Endothelial cell (in vitro differentiated cells): ENCODE measurements around the gene KRTAP10-5. TPM values are rescaled to one million over a fixed set of nuclear protein-coding genes. Genes with fewer than 3 reads are reported as not detected.

ENCODE experiments used
- DNase-seq: peaks from one replicate; pipeline ENCODE4 v3.0.0; 2021; ENCODE audit warnings: low spot score
- H3K27ac Mint-ChIP-seq: one replicate; pipeline ENCODE4 v1.8.0; 2021; ENCODE audit warnings: mixed read lengths, inconsistent platforms; ENCODE audit not compliant: unreplicated experiment
- H3K27me3 Mint-ChIP-seq: one replicate; pipeline ENCODE4 v1.8.0; 2021; ENCODE audit warnings: mild to moderate bottlenecking, moderate library complexity, mixed read lengths, inconsistent platforms; ENCODE audit not compliant: unreplicated experiment
- H3K36me3 Mint-ChIP-seq: one replicate; pipeline ENCODE4 v1.8.0; 2021; ENCODE audit warnings: mild to moderate bottlenecking, low read depth, mixed read lengths, inconsistent platforms; ENCODE audit not compliant: unreplicated experiment
- H3K4me1 Mint-ChIP-seq: one replicate; pipeline ENCODE4 v1.8.0; 2021; ENCODE audit warnings: mild to moderate bottlenecking, mixed read lengths, inconsistent platforms; ENCODE audit not compliant: unreplicated experiment
- H3K4me3 Mint-ChIP-seq: one replicate; pipeline ENCODE4 v1.8.0; 2021; ENCODE audit warnings: mild to moderate bottlenecking, mixed read lengths, inconsistent platforms; ENCODE audit not compliant: unreplicated experiment
- H3K9me3 Mint-ChIP-seq: one replicate; pipeline ENCODE4 v1.8.0; 2021; ENCODE audit warnings: mixed read lengths, inconsistent platforms; ENCODE audit not compliant: unreplicated experiment
- CTCF ChIP-seq: fragments of 200-600 bp; sonication (generic); IDR thresholded peaks from one replicate; pipeline ENCODE4 v1.5.0; 2021; ENCODE audit warnings: antibody characterized with exemption; ENCODE audit not compliant: unreplicated experiment
- total RNA-seq: library from RNA; stranded (reverse); fragmentation: NEBNext Ultra II Directional; extraction: Animal tissue kit (Norgen Biotek cat#: 25700); gene quantifications from one replicate; pipeline ENCODE4 v1.2.1, GENCODE V29; 2021; ENCODE audit not compliant: unreplicated experiment

Gene KRTAP10-5
- total RNA-seq, 1 donor from 2014 or later = not detected

GRCh38 chr21:44625756-44626155 lies 45.4 kb upstream of the KRTAP10-5 start:
- Mint-ChIP-seq H3K36me3 (peaks cover 7% of the 10 kb centered on the region), H3K4me3 (no peak overlapping the region), H3K4me1 (peaks cover 2% of the 10 kb centered on the region), H3K9me3 (no peaks in the 10 kb centered on the region), H3K27me3 (peaks cover 7% of the 10 kb centered on the region), H3K27ac (no peak overlapping the region)
- no peak for DNase-seq
- no peak for TF ChIP-seq CTCF

DNA sequence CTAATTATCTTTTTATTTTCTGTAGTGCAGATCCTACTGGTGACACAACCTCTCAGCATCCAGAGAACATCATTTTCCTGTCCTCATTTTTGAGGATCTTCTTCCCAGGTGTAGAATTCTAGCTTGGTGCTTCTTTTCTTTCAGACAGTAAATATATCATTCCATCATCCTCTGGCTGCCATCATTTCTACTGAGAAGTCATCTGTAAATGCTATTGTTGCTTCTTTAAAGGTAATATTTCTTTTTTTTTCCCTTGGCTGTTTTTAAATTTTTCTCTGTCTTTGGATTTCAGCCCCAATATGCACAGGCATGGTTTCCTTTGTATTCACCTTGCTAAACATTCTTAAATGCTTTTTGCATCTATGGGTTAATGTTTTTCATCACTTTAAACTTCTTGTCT lies 43.2 kb upstream of the KRTAP10-5 start:
- H3K4me3 Mint-ChIP-seq = no peak overlapping the region
- H3K36me3 Mint-ChIP-seq = peaks cover 7% of the 10 kb centered on the region
- H3K4me1 Mint-ChIP-seq = peaks cover 3% of the 10 kb centered on the region
- no peak for TF ChIP-seq CTCF
- H3K27ac Mint-ChIP-seq = no peak overlapping the region
- peaks cover 7% of the 10 kb centered on the region for H3K27me3 Mint-ChIP-seq
- no peak for DNase-seq
- H3K9me3 Mint-ChIP-seq = no peaks in the 10 kb centered on the region

DNA sequence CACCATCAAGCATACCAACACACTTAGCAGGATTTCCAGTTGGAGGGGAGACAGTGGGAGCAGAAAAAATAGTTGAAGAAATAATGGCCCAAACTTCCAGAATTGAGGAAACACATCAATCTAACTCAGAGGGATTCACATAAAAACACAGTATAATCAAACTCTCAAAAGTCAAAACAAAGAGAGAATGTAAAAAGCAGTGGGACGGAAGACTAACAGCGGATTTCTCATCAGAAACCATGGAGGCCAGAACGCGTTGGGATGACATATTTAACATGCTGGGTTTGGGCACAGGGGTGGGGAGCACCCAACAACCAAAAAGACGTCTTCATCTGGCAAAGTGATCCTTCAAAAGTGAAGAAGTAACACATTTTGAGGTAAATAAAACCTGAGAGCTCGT lies 39.5 kb upstream of the KRTAP10-5 start:
- TF ChIP-seq CTCF = no peak
- Mint-ChIP-seq H3K27ac (no peak overlapping the region), H3K4me1 (peaks cover 7% of the 10 kb centered on the region), H3K9me3 (no peaks in the 10 kb centered on the region), H3K36me3 (peaks cover 6% of the 10 kb centered on the region), H3K4me3 (no peak overlapping the region), H3K27me3 (peaks cover 2% of the 10 kb centered on the region)
- no peak for DNase-seq

- H3K27ac Mint-ChIP-seq = no peak overlapping the region
- DNase-seq = no peak
- TF ChIP-seq CTCF = no peak
- no peaks in the 10 kb centered on the region for H3K36me3 Mint-ChIP-seq
- H3K9me3 Mint-ChIP-seq = no peaks in the 10 kb centered on the region
- no peak overlapping the region for H3K4me3 Mint-ChIP-seq
- H3K4me1 Mint-ChIP-seq = peaks cover 7% of the 10 kb centered on the region
- H3K27me3 Mint-ChIP-seq = peaks cover 2% of the 10 kb centered on the region
Observed at GRCh38 chr21:44618909-44619308, 38.5 kb upstream of the KRTAP10-5 start.

GRCh38 chr21:44618504-44618903 lies 38.1 kb upstream of the KRTAP10-5 start:
- Mint-ChIP-seq H3K36me3 (no peaks in the 10 kb centered on the region), H3K27me3 (peaks cover 2% of the 10 kb centered on the region), H3K4me1 (peaks cover 7% of the 10 kb centered on the region), H3K4me3 (no peak overlapping the region), H3K9me3 (no peaks in the 10 kb centered on the region), H3K27ac (no peak overlapping the region)
- no peak for TF ChIP-seq CTCF
- no peak for DNase-seq
